HepG2 (cell line): ENCODE data around the gene SPATA32. TPM values are rescaled to one million over a fixed set of nuclear protein-coding genes. Genes with fewer than 3 reads are reported as not detected.
A peak's percentile ranks its signal among the peaks of the same experiment; 100 is the strongest.

Source experiments
- AGO1 ChIP-seq: fragments of 200-400 bp; formaldehyde crosslinking; IDR thresholded peaks from 2 replicates; pipeline ENCODE4 v1.6.1; 2017; ENCODE audit warnings: mild to moderate bottlenecking, low read depth, low read length, moderate library complexity; ENCODE audit not compliant: poor library complexity, severe bottlenecking
- ASH2L ChIP-seq: fragments of 300-600, 200-600 bp; sonication (generic); IDR thresholded peaks from 2 replicates; pipeline ENCODE4 v1.7.0; 2017; ENCODE audit warnings: low read depth, mild to moderate bottlenecking, moderate library complexity, mixed read lengths, low read length; ENCODE audit not compliant: insufficient read length
- GABPB1 ChIP-seq: IDR thresholded peaks from 2 replicates; pipeline ENCODE4 v1.6.1; 2016; ENCODE audit warnings: mild to moderate bottlenecking, missing genetic modification reagents, moderate library complexity, missing compliant biosample characterization
- HNRNPL ChIP-seq: fragments of 200-400 bp; formaldehyde crosslinking; IDR thresholded peaks from 2 replicates; pipeline ENCODE4 v1.6.1; 2017; ENCODE audit warnings: mild to moderate bottlenecking, low read depth, low read length
- RARG ChIP-seq: sonication (generic); formaldehyde crosslinking; IDR thresholded peaks from 2 replicates; pipeline ENCODE4 v1.4.0; 2020; ENCODE audit warnings: low read depth, mild to moderate bottlenecking, missing genetic modification reagents
- RBM22 ChIP-seq: fragments of 200-400 bp; formaldehyde crosslinking; optimal IDR thresholded peaks from 2 replicates; pipeline ENCODE3; 2017; ENCODE audit warnings: mild to moderate bottlenecking, low read length, moderate library complexity
- RFXANK ChIP-seq: IDR thresholded peaks from 2 replicates; pipeline ENCODE4 v1.6.1; 2016
- RNF2 ChIP-seq: fragments of 450-650 bp; conservative IDR thresholded peaks from 2 replicates; pipeline ENCODE4 v1.6.1; 2016; ENCODE audit warnings: low read depth
- ZBTB42 ChIP-seq: sonication (generic); formaldehyde crosslinking; IDR thresholded peaks from 2 replicates; pipeline ENCODE4 v1.5.0; 2020; ENCODE audit warnings: mild to moderate bottlenecking, missing genetic modification reagents
- ZNF260 ChIP-seq: sonication (generic); formaldehyde crosslinking; IDR thresholded peaks from 2 replicates; pipeline ENCODE4 v1.4.0; 2020; ENCODE audit warnings: missing genetic modification reagents, low read depth, mild to moderate bottlenecking, borderline replicate concordance
- ZNF3 ChIP-seq: IDR thresholded peaks from 2 replicates; pipeline ENCODE4 v1.7.0; 2017; ENCODE audit warnings: inconsistent platforms
- ZNF354B ChIP-seq: sonication (generic); formaldehyde crosslinking; IDR thresholded peaks from 2 replicates; pipeline ENCODE4 v1.8.0; 2022; ENCODE audit warnings: mild to moderate bottlenecking, missing genetic modification reagents
- ZNF556 ChIP-seq: sonication (generic); formaldehyde crosslinking; IDR thresholded peaks from 2 replicates; pipeline ENCODE4 v1.4.0; 2020; ENCODE audit warnings: mild to moderate bottlenecking, missing genetic modification reagents, borderline replicate concordance
- polyA plus RNA-seq, 8 experiments: library from polyadenylated mRNA; depleted of rRNA in 3 of 8; stranded (reverse) in 7 of 8; unstranded in 1 of 8; fragments of >200 nt; fragmentation: Illumina TruSeq in 4 of 8; extraction: Trizol in 4 of 8; gene quantifications; 2 replicates each; pipeline versions ENCODE4 v1.2.1 to v1.2.3, GENCODE V29; 2011 to 2016; ENCODE audit warnings: low read depth in 4 of 8, missing spikeins in 1 of 8, mixed read lengths in 1 of 8; ENCODE audit not compliant: insufficient read depth in 1 of 8
- total RNA-seq, 5 experiments: library from RNA; depleted of rRNA; stranded (reverse); fragments of >200 nt; fragmentation: Illumina TruSeq; extraction: Trizol; gene quantifications; 2 replicates each; pipeline ENCODE4 v1.2.3, GENCODE V29; 2016; ENCODE audit warnings: low read depth in 1 of 5
- TF ChIP-seq, protein P1 (sequence below): sonication (generic); formaldehyde crosslinking; IDR thresholded peaks from 2 replicates; pipeline ENCODE4 v1.4.0; 2020; ENCODE audit warnings: missing genetic modification reagents
- TF ChIP-seq, protein P2 (sequence below): sonication (generic); formaldehyde crosslinking; IDR thresholded peaks from 2 replicates; pipeline ENCODE4 v1.8.0; 2022; ENCODE audit warnings: missing genetic modification reagents, mild to moderate bottlenecking, borderline replicate concordance
- TF ChIP-seq, protein P3 (sequence below): sonication (generic); formaldehyde crosslinking; conservative IDR thresholded peaks from 2 replicates; pipeline ENCODE4 v1.4.0; 2020; ENCODE audit warnings: missing genetic modification reagents
- TF ChIP-seq, protein P4 (sequence below): sonication (generic); formaldehyde crosslinking; IDR thresholded peaks from 2 replicates; pipeline ENCODE4 v1.4.0; 2020; ENCODE audit warnings: missing genetic modification reagents, borderline replicate concordance
- TF ChIP-seq, protein P5 (sequence below): sonication (generic); formaldehyde crosslinking; IDR thresholded peaks from 2 replicates; pipeline ENCODE4 v1.5.0; 2020; ENCODE audit warnings: missing genetic modification reagents

SPATA32 gene
- total and polyA plus RNA-seq, 2 of the 13 experiments (the other 11 are each of a cell fraction or from before 2014, with no cell fraction given) = not detected

DNA sequence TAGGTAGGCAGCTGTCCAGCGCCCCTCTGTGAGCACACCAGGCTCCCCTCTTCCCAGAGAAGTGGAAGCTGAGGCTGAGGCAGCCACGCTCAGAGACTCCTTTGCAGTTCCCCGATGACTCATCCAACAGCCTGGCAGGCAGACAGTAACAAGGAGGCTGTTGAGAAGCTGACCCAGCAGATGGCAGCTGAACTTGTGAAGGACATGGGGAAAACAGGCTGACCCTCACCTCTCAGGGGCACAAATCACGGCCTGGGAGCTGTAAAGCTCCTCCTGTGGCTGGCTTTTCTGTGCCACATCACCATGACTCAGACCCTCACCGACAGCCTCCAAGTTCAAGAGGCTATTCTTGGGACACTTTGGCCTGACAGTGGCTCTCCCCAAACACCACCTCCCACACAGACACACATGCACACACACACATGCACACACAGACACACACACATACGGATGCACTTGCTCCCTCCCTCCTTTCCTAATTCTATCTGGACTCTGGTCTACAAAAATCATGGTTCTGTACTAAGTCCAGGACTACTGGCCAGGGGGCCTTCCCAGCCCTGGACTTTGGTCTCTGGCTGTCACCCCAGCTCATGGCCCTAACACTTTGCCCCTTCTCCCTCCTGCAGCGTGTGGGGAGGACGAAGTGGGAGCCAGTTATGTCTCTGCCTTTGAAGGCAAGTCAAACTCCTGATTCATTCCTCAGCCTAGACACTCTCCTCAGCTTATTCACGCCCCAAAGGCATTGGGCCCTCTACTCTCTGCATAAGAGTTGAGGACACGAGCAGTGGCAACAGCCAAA lies 31.7 kb upstream of the SPATA32 start (continued):
- TF ChIP-seq, protein P1, sequence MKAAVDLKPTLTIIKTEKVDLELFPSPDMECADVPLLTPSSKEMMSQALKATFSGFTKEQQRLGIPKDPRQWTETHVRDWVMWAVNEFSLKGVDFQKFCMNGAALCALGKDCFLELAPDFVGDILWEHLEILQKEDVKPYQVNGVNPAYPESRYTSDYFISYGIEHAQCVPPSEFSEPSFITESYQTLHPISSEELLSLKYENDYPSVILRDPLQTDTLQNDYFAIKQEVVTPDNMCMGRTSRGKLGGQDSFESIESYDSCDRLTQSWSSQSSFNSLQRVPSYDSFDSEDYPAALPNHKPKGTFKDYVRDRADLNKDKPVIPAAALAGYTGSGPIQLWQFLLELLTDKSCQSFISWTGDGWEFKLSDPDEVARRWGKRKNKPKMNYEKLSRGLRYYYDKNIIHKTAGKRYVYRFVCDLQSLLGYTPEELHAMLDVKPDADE (CRISPR knock-in tag) = no peak
- TF ChIP-seq, protein P2, sequence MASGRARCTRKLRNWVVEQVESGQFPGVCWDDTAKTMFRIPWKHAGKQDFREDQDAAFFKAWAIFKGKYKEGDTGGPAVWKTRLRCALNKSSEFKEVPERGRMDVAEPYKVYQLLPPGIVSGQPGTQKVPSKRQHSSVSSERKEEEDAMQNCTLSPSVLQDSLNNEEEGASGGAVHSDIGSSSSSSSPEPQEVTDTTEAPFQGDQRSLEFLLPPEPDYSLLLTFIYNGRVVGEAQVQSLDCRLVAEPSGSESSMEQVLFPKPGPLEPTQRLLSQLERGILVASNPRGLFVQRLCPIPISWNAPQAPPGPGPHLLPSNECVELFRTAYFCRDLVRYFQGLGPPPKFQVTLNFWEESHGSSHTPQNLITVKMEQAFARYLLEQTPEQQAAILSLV (CRISPR knock-in tag) = 0 out of 2 replicates have a peak, but pooled peaks have one; percentile 27
- TF ChIP-seq ZNF260 (CRISPR knock-in tag) = no peak
- TF ChIP-seq RFXANK (CRISPR knock-in tag) = no peak
- TF ChIP-seq, protein P3, sequence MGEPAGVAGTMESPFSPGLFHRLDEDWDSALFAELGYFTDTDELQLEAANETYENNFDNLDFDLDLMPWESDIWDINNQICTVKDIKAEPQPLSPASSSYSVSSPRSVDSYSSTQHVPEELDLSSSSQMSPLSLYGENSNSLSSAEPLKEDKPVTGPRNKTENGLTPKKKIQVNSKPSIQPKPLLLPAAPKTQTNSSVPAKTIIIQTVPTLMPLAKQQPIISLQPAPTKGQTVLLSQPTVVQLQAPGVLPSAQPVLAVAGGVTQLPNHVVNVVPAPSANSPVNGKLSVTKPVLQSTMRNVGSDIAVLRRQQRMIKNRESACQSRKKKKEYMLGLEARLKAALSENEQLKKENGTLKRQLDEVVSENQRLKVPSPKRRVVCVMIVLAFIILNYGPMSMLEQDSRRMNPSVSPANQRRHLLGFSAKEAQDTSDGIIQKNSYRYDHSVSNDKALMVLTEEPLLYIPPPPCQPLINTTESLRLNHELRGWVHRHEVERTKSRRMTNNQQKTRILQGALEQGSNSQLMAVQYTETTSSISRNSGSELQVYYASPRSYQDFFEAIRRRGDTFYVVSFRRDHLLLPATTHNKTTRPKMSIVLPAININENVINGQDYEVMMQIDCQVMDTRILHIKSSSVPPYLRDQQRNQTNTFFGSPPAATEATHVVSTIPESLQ (CRISPR knock-in tag) = no peak
- 0 out of 2 replicates have a peak, but pooled peaks have one; percentile 48 for TF ChIP-seq RNF2
- no peak for TF ChIP-seq ZNF3
- no peak for TF ChIP-seq RARG (CRISPR knock-in tag)
- TF ChIP-seq ZNF556 (CRISPR knock-in tag) = peak; percentile 51; the same call in 1 of the 2 replicates
- TF ChIP-seq ZBTB42 (CRISPR knock-in tag) = no peak
- peak; percentile 59 for TF ChIP-seq RBM22
- TF ChIP-seq AGO1 = no peak
- TF ChIP-seq HNRNPL = no peak
- TF ChIP-seq, protein P4, sequence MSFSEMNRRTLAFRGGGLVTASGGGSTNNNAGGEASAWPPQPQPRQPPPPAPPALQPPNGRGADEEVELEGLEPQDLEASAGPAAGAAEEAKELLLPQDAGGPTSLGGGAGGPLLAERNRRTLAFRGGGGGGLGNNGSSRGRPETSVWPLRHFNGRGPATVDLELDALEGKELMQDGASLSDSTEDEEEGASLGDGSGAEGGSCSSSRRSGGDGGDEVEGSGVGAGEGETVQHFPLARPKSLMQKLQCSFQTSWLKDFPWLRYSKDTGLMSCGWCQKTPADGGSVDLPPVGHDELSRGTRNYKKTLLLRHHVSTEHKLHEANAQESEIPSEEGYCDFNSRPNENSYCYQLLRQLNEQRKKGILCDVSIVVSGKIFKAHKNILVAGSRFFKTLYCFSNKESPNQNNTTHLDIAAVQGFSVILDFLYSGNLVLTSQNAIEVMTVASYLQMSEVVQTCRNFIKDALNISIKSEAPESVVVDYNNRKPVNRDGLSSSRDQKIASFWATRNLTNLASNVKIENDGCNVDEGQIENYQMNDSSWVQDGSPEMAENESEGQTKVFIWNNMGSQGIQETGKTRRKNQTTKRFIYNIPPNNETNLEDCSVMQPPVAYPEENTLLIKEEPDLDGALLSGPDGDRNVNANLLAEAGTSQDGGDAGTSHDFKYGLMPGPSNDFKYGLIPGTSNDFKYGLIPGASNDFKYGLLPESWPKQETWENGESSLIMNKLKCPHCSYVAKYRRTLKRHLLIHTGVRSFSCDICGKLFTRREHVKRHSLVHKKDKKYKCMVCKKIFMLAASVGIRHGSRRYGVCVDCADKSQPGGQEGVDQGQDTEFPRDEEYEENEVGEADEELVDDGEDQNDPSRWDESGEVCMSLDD (CRISPR knock-in tag) = no peak
- peak; percentile 23 for TF ChIP-seq ASH2L
- TF ChIP-seq ZNF354B (CRISPR knock-in tag) = no peak
- TF ChIP-seq GABPB1 (CRISPR knock-in tag) = no peak
- TF ChIP-seq, protein P5, sequence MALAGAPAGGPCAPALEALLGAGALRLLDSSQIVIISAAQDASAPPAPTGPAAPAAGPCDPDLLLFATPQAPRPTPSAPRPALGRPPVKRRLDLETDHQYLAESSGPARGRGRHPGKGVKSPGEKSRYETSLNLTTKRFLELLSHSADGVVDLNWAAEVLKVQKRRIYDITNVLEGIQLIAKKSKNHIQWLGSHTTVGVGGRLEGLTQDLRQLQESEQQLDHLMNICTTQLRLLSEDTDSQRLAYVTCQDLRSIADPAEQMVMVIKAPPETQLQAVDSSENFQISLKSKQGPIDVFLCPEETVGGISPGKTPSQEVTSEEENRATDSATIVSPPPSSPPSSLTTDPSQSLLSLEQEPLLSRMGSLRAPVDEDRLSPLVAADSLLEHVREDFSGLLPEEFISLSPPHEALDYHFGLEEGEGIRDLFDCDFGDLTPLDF = no peak
